A549 treated with dexamethasone at 1 μM for 4 hours (cell line): ENCODE data around the gene OPRPN. TPM values are rescaled to one million over a fixed set of nuclear protein-coding genes. Genes with fewer than 3 reads are reported as not detected.

Source experiments
- total RNA-seq: library from RNA; stranded (reverse); fragments of 200-300 nt; extraction: Qiagen RNA extraction; gene quantifications from 5 replicates; pipeline ENCODE4 v1.2.3, GENCODE V29; 2022

OPRPN gene, protein sequence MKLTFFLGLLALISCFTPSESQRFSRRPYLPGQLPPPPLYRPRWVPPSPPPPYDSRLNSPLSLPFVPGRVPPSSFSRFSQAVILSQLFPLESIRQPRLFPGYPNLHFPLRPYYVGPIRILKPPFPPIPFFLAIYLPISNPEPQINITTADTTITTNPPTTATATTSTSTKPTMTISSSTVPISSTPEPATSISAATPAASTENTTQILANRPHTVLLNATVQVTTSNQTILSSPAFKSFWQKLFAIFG
- total RNA-seq, result not detected in 5 replicates

DNA sequence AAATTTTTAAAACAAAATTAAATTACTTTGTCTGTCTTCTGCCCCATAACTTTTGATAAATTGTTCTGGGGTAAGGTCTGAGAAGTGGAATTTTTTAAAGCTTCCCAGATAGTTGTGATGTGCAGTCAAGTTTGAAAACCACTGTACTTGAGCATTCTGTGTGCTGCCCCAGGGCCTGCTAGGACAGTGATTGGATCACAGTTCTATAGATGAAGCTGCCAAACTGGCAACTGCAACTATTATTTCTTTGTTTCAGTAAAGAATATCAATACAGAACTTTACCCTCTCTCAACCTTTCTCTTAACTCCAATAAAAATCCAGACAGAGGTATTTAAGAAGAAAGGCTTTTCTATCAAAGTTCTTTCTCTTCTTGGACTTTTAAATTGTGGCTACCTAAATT lies at the start of gene OPRPN:
Gene OPRPN, plus strand, starts transcription at position 361 of the 400 bp plus-strand sequence. CDS start 1,346 bp downstream, outside the sequence.

DNA sequence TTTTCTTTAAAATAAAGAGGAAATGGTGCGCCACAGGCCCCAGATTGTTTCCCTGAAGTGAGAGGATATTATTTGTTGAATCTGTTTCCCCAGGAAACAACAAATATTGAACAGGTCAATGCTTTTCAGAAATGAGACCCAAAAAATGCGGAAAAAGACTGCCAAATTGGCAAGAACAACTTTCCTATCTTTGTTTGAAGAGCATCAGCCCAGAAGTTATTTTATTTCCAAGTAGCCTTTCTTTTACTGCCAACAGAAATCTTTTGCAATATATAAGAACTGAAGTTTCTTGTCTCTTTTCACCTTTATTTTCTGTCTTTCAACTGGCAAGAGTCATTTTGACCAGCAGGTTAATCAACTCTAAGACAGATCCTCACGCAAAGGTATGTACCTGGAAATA lies 37.3 kb upstream of the OPRPN start, which contains the start of gene SMR3A:
Gene SMR3A, plus strand, starts transcription at position 301 of the 400 bp plus-strand sequence. CDS start 1,356 bp downstream, outside the sequence.

DNA sequence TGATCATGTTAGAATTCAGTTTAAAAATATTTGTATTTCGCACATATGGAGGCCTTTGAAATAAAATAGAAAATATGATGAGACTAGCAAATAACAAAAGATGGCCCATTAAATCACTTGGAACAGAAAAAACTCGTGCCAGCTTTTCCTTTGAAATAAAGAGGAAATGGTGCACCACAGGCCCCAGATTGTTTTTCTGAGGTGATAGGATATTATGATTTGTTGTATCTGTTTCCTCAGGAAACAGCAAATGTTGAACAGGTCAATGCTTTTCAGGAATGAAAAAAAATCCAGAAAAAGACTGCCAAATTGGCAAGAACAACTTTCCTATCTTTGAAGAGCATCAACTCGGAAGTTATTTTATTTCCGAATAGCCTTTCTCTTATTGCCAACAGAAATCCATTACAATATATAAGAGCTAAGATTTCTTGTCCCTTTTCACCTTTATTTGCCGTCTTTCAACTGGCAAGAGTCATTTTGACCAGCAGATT lies 15.0 kb upstream of the OPRPN start, which contains the start of gene SMR3B:
Gene SMR3B, plus strand, starts transcription at position 441 of the 491 bp plus-strand sequence. CDS start 1,380 bp downstream, outside the sequence.

Other genes starting within 250 kb of the OPRPN start
- gene PRR27, start 243.7 kb upstream of the OPRPN start, total RNA-seq, result not detected in 5 replicates
- not detected in 5 replicates for gene ODAM, start 202.2 kb upstream of the OPRPN start, total RNA-seq
- gene FDCSP, start 171.8 kb upstream of the OPRPN start, total RNA-seq, result not detected in 5 replicates
- not detected in 5 replicates for gene CSN3, start 155.3 kb upstream of the OPRPN start, total RNA-seq
- not detected in 5 replicates for gene CABS1, start 63.0 kb upstream of the OPRPN start, total RNA-seq
- gene SMR3A, start 37.2 kb upstream of the OPRPN start, total RNA-seq, result not detected in 5 replicates
- not detected in 5 replicates for gene SMR3B, start 14.8 kb upstream of the OPRPN start, total RNA-seq
- gene MUC7, start 74.3 kb downstream of the OPRPN start, total RNA-seq, result not detected in 5 replicates
- gene AMTN, start 120.6 kb downstream of the OPRPN start, total RNA-seq, result 0.12 to 0.18 TPM in 2 of 5 replicates, not detected in the others
- not detected in 5 replicates for gene AMBN, start 194.3 kb downstream of the OPRPN start, total RNA-seq
- not detected in 5 replicates for gene ENAM, start 230.8 kb downstream of the OPRPN start, total RNA-seq